Liver (tissue), 9 donors: ENCODE data around the gene TCHP. TPM values are rescaled to one million over a fixed set of nuclear protein-coding genes. Genes with fewer than 3 reads are reported as not detected.

Experiments used
- DNase-seq: peaks from one replicate; pipeline ENCODE4 v3.0.0-alpha.2; 2017; ENCODE audit warnings: low spot score
- H3K27ac ChIP-seq, 2 donors: one replicate each; pipeline ENCODE4 v1.7.0; 2013; ENCODE audit warnings: inconsistent platforms in 2 of 2, low read length in 2 of 2, control low read depth in 1 of 2, low read depth in 1 of 2, mild to moderate bottlenecking in 1 of 2
- H3K27me3 ChIP-seq, 4 donors: one replicate each; pipeline versions ENCODE4 v1.6.1 to v1.7.0; 2013; ENCODE audit warnings: low read length in 3 of 4, inconsistent platforms in 1 of 4, mild to moderate bottlenecking in 1 of 4, moderate library complexity in 1 of 4; ENCODE audit not compliant: control insufficient read depth in 4 of 4, insufficient read depth in 4 of 4
- H3K36me3 ChIP-seq, 4 donors: one replicate each; pipeline versions ENCODE4 v1.6.1 to v1.7.0; 2013; ENCODE audit warnings: low read length in 3 of 4, mild to moderate bottlenecking in 3 of 4, low read depth in 1 of 4, moderate library complexity in 1 of 4; ENCODE audit not compliant: control insufficient read depth in 4 of 4, insufficient read depth in 3 of 4
- H3K4me1 ChIP-seq, 4 donors: one replicate each; pipeline versions ENCODE4 v1.6.1 to v1.7.0; 2013; ENCODE audit warnings: low read length in 3 of 4, mild to moderate bottlenecking in 3 of 4, moderate library complexity in 1 of 4; ENCODE audit not compliant: control insufficient read depth in 4 of 4, insufficient read depth in 4 of 4
- H3K4me3 ChIP-seq, 3 donors: one replicate each; pipeline versions ENCODE4 v1.6.1 to v1.7.0; 2013; ENCODE audit warnings: low read length in 3 of 3, control low read depth in 1 of 3, low read depth in 1 of 3, mild to moderate bottlenecking in 1 of 3
- H3K9ac ChIP-seq, 2 donors: one replicate each; pipeline ENCODE4 v1.7.0; 2013; ENCODE audit warnings: low read length in 2 of 2, mild to moderate bottlenecking in 2 of 2, moderate library complexity in 2 of 2, control low read depth in 1 of 2, low read depth in 1 of 2
- H3K9me3 ChIP-seq, 4 donors: one replicate each; pipeline versions ENCODE4 v1.6.1 to v1.7.0; 2013; ENCODE audit warnings: low read length in 3 of 4; ENCODE audit not compliant: control insufficient read depth in 4 of 4
- EGR1 ChIP-seq, 2 donors: IDR thresholded peaks; 2 replicates each; pipeline ENCODE4 v1.6.1; 2016 to 2018; ENCODE audit warnings: antibody characterized with exemption in 2 of 2, low read depth in 2 of 2
- FOXA2 ChIP-seq: IDR thresholded peaks from 2 replicates; pipeline ENCODE4 v1.6.1; 2016; ENCODE audit warnings: antibody characterized with exemption
- GABPA ChIP-seq, 2 donors: IDR thresholded peaks in 1 of 2; conservative IDR thresholded peaks in 1 of 2; 2 replicates each; pipeline ENCODE4 v1.6.1; 2016; ENCODE audit warnings: antibody characterized with exemption in 2 of 2, mild to moderate bottlenecking in 1 of 2, moderate library complexity in 1 of 2
- HNF4A ChIP-seq, 2 donors: conservative IDR thresholded peaks; 2 replicates each; pipeline ENCODE4 v1.6.1; 2016; ENCODE audit warnings: antibody characterized with exemption in 2 of 2, mild to moderate bottlenecking in 2 of 2
- HNF4G ChIP-seq: IDR thresholded peaks from 2 replicates; pipeline ENCODE4 v1.6.1; 2016; ENCODE audit warnings: antibody characterized with exemption
- NR2F2 ChIP-seq: IDR thresholded peaks from 2 replicates; pipeline ENCODE4 v1.6.1; 2016; ENCODE audit warnings: antibody characterized with exemption
- RAD21 ChIP-seq, 2 donors: IDR thresholded peaks; 2 replicates each; pipeline ENCODE4 v1.6.1; 2016; ENCODE audit warnings: antibody characterized with exemption in 2 of 2, mild to moderate bottlenecking in 2 of 2
- RXRA ChIP-seq, 2 donors: IDR thresholded peaks; 2 replicates each; pipeline ENCODE4 v1.6.1; 2017 to 2018; ENCODE audit warnings: antibody characterized with exemption in 2 of 2, mild to moderate bottlenecking in 1 of 2
- SP1 ChIP-seq: IDR thresholded peaks from 2 replicates; pipeline ENCODE4 v1.6.1; 2018; ENCODE audit warnings: antibody characterized with exemption, mild to moderate bottlenecking
- TAF1 ChIP-seq: conservative IDR thresholded peaks from 2 replicates; pipeline ENCODE4 v1.6.1; 2016; ENCODE audit warnings: antibody characterized with exemption, mild to moderate bottlenecking
- YY1 ChIP-seq: IDR thresholded peaks from 2 replicates; pipeline ENCODE4 v1.6.1; 2016; ENCODE audit warnings: antibody characterized with exemption, mild to moderate bottlenecking
- WGBS: extraction: QIAGEN DNeasy Blood & Tissue Kit; methylation state at CpG from one replicate; pipeline ENCODE4 v1.1.7; 2013; 5-methylcytosine and 5-hydroxymethylcytosine counted together
- polyA plus RNA-seq, 2 donors: library from polyadenylated mRNA; stranded (reverse) in 1 of 2; unstranded in 1 of 2; fragments of 200-250 nt in 1 of 2; fragments of >200 nt in 1 of 2; fragmentation: Nextera tagmentation in 1 of 2; extraction: Ambion mirVana in 1 of 2; gene quantifications; one replicate each; pipeline versions ENCODE4 v1.2.1 to v1.2.3, GENCODE V29; 2013 to 2015
- total RNA-seq, 2 donors: library from RNA; depleted of rRNA; stranded (reverse); fragments of >200 nt; gene quantifications; one replicate each; pipeline ENCODE4 v1.2.3, GENCODE V29; 2014
- TF ChIP-seq, protein P1 (sequence below): fragments of 150-350 bp; IDR thresholded peaks from 2 replicates; pipeline ENCODE4 v1.5.1; 2017; ENCODE audit warnings: improper control_type of control experiment, low read depth, low read length; ENCODE audit not compliant: missing input control
- TF ChIP-seq, protein P2 (sequence below): IDR thresholded peaks from 2 replicates; pipeline ENCODE4 v1.6.1; 2016; ENCODE audit warnings: antibody characterized with exemption
- TF ChIP-seq, protein P3 (sequence below): IDR thresholded peaks from 2 replicates; pipeline ENCODE4 v1.6.1; 2016; ENCODE audit warnings: antibody characterized with exemption
- donor health status: healthy.
- donor health status: healthy.
- donor health status: healthy.
- donor health status: healthy.
- donor health status: healthy.

TCHP gene
- total and polyA plus RNA-seq, 4 donors, result 5.0 to 9.8 (median 5.2) TPM

DNA sequence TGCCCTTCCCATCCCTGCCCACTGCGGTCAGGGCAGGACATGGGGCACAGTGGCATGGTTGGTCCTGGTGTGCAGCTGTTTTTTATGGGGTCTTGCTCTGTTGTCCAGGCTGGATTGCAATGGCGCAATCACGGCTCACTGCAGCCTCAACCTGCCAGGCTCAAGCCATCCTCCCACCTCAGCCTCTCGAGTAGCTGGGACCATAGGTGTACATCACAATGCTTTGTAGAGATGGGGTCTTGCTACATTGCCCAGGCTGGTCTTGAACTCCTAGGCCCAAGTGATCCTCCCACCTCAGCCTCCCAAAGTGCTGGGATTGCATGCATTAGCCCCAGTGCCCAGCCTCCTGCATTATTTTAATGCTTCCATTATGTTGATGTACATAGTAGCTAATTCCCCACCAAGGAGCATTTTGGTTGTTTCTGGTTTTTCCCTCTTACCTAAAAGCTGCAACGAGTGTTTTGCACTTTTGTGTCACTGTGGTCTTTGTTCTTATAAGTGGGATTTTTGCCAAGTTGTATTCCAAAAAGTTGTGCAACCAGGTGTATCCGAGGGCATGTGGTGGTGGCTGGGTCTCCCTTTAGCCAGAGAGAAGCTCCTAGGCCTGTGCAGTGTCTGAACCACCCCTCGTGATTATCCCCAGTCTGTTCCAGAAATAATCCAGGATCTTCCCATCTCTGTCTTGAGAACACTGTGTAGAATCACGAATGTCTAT lies 10.3 kb downstream of the TCHP start:
- Histone ChIP-seq H3K9me3 (no peaks in the 10 kb centered on the region), H3K27me3 (no peaks in the 10 kb centered on the region), H3K9ac (no peak overlapping the region), H3K4me1 (peaks cover 4 to 12% (median 9%) of the 10 kb centered on the region in 4 donors), H3K27ac (peak overlapping the region in 1 of 2 donors; percentile 33), H3K4me3 (no peak overlapping the region), H3K36me3 (peaks cover 6 to 47% (median 24%) of the 10 kb centered on the region in 4 donors)
- WGBS, result 66% methylated on average over 8 of the region's 8 CpGs
- peak in 1 of 2 donors; percentile 55 for TF ChIP-seq HNF4A (conservative IDR thresholded peaks at IDR 0.05)
- peak; percentile 66 to 72 for TF ChIP-seq RXRA (IDR thresholded peaks at IDR 0.05)
- peak in 1 of 2 donors; percentile 39 for TF ChIP-seq RAD21 (IDR thresholded peaks at IDR 0.05)
- TF ChIP-seq SP1, result peak; percentile 11
- TF ChIP-seq HNF4G, result no peak
- TF ChIP-seq, protein P1, sequence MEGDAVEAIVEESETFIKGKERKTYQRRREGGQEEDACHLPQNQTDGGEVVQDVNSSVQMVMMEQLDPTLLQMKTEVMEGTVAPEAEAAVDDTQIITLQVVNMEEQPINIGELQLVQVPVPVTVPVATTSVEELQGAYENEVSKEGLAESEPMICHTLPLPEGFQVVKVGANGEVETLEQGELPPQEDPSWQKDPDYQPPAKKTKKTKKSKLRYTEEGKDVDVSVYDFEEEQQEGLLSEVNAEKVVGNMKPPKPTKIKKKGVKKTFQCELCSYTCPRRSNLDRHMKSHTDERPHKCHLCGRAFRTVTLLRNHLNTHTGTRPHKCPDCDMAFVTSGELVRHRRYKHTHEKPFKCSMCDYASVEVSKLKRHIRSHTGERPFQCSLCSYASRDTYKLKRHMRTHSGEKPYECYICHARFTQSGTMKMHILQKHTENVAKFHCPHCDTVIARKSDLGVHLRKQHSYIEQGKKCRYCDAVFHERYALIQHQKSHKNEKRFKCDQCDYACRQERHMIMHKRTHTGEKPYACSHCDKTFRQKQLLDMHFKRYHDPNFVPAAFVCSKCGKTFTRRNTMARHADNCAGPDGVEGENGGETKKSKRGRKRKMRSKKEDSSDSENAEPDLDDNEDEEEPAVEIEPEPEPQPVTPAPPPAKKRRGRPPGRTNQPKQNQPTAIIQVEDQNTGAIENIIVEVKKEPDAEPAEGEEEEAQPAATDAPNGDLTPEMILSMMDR, result no peak
- DNase-seq, result no peak

DNA sequence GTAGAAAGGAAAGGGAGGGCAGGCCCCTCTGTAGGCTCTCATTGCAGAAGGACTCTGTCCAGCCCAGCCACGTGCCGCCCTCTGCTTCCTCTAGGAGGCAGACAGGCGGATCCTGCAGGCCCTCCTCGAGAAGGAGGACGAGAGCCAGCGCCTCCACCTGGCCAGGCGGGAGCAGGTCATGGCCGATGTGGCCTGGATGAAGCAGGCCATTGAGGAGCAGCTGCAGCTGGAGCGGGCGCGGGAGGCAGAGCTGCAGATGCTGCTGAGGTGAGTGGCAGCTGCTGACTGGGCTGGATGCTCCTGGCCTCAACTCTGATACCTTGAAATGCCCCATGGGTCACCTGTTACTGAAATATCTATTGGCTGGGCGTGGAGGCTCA lies 10.9 kb downstream of the TCHP start:
- Histone ChIP-seq H3K27me3 (no peaks in the 10 kb centered on the region), H3K36me3 (peaks cover 9 to 48% (median 27%) of the 10 kb centered on the region in 4 donors), H3K9ac (no peak overlapping the region), H3K9me3 (no peaks in the 10 kb centered on the region), H3K27ac (no peak overlapping the region), H3K4me3 (no peak overlapping the region), H3K4me1 (peaks cover 4 to 12% (median 9%) of the 10 kb centered on the region in 4 donors)
- 69% methylated on average over 12 of the region's 12 CpGs for WGBS
- TF ChIP-seq RAD21 (IDR thresholded peaks at IDR 0.05), result peak in 1 of 2 donors; percentile 11
- TF ChIP-seq RXRA (IDR thresholded peaks at IDR 0.05), result peak in 1 of 2 donors; percentile 14
- TF ChIP-seq EGR1 (IDR thresholded peaks at IDR 0.05; ENCODE audit: low read depth in 2 of 2), result no peak
- TF ChIP-seq, protein P1, result peak; percentile 11
- TF ChIP-seq, protein P2, sequence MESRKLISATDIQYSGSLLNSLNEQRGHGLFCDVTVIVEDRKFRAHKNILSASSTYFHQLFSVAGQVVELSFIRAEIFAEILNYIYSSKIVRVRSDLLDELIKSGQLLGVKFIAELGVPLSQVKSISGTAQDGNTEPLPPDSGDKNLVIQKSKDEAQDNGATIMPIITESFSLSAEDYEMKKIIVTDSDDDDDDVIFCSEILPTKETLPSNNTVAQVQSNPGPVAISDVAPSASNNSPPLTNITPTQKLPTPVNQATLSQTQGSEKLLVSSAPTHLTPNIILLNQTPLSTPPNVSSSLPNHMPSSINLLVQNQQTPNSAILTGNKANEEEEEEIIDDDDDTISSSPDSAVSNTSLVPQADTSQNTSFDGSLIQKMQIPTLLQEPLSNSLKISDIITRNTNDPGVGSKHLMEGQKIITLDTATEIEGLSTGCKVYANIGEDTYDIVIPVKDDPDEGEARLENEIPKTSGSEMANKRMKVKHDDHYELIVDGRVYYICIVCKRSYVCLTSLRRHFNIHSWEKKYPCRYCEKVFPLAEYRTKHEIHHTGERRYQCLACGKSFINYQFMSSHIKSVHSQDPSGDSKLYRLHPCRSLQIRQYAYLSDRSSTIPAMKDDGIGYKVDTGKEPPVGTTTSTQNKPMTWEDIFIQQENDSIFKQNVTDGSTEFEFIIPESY, result no peak
- DNase-seq, result no peak

DNA sequence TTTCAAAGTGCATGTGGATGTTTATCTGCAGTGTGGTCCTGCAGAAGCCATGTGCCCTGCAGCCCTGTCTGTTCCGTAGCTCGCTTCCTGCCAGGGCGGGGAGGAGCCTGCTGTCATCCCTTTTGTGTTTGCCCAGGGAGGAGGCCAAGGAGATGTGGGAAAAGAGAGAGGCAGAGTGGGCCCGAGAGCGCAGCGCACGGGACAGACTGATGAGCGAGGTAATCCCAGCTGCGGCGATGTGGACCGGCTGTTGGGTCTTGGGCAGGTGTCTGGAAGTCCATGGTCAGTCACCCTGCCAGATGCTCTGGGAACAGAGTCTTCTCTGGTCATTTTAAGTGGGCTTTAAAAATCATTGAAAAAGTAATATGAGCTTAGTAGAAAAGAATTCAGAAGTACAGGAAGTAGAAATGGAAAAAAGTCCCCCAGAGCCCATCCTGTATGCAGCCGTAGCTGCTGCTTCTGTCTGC lies 12.8 kb downstream of the TCHP start:
- H3K4me3 ChIP-seq, result no peak overlapping the region
- peaks cover 4 to 47% (median 32%) of the 10 kb centered on the region in 4 donors for H3K36me3 ChIP-seq
- DNase-seq, result no peak
- H3K9me3 ChIP-seq, result no peaks in the 10 kb centered on the region
- WGBS, result 85% methylated on average over 12 of the region's 12 CpGs
- no peak overlapping the region for H3K27ac ChIP-seq
- H3K4me1 ChIP-seq, result peaks cover 4 to 12% (median 9%) of the 10 kb centered on the region in 4 donors
- no peaks in the 10 kb centered on the region for H3K27me3 ChIP-seq
- H3K9ac ChIP-seq, result no peak overlapping the region
- TF ChIP-seq NR2F2 (no peak), SP1 (no peak), RAD21 (IDR thresholded peaks at IDR 0.05) (no peak), GABPA (IDR thresholded peaks at IDR 0.05 in 1 of 2, conservative IDR thresholded peaks at IDR 0.05 in 1 of 2) (no peak), YY1 (no peak), FOXA2 (no peak), TAF1 (no peak)
- TF ChIP-seq, protein P2, result no peak
- TF ChIP-seq, protein P3, sequence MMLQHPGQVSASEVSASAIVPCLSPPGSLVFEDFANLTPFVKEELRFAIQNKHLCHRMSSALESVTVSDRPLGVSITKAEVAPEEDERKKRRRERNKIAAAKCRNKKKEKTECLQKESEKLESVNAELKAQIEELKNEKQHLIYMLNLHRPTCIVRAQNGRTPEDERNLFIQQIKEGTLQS, result no peak
- TF ChIP-seq, protein P1, result no peak
